ENCODE data around the gene PLPP3.

DNA sequence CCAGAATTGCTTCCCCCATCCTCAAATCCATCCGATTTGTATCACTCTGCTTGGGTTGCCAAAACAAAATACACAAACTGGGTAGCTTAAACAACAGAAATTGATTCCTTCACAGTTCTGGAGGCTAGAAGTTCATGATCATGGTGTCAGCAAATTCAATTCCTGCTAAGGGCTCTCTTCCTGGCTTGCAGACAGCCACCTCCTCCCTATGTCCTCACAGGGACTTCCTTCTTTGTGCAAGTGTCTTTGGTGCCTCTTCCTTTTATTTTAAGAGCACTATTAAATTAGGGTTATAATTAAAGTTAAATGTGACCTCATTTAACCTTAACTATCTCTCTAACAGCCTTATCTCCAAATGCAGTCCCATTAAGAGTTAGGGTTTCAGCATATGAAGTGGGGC lies 112.8 kb downstream of the PLPP3 start:
- TF ChIP-seq POLR2A (IDR thresholded peaks at IDR 0.05; ENCODE audit: low read depth, low read length) = no peak
- TF ChIP-seq POLR2AphosphoS5 (IDR thresholded peaks at IDR 0.05; ENCODE audit: low read depth, low read length) = no peak

Data from GM12892 (cell line).